Endodermal cell (in vitro differentiated cells): Measurements from ENCODE around the gene CFL1. TPM values are rescaled to one million over a fixed set of nuclear protein-coding genes. Genes with fewer than 3 reads are reported as not detected.

Experiments used
- DNase-seq: peaks from one replicate; pipeline ENCODE4 v3.0.0-alpha.2; 2017
- H3K27ac ChIP-seq: 2 replicates; pipeline ENCODE4 v1.5.1; 2013; ENCODE audit warnings: mild to moderate bottlenecking, low read depth, low read length, moderate library complexity
- H3K27me3 ChIP-seq: 2 replicates; pipeline ENCODE4 v1.6.1; 2013; ENCODE audit warnings: mild to moderate bottlenecking, low read length, moderate library complexity; ENCODE audit not compliant: insufficient read depth, control insufficient read depth, poor library complexity, severe bottlenecking
- H3K36me3 ChIP-seq: 2 replicates; pipeline ENCODE4 v1.7.0; 2013; ENCODE audit warnings: mild to moderate bottlenecking, low read length, moderate library complexity; ENCODE audit not compliant: control insufficient read depth, insufficient read depth
- H3K4me1 ChIP-seq: one replicate; pipeline ENCODE4 v1.7.0; 2013; ENCODE audit warnings: low read length; ENCODE audit not compliant: control insufficient read depth, insufficient read depth
- H3K4me3 ChIP-seq: 2 replicates; pipeline ENCODE4 v1.5.1; 2013; ENCODE audit warnings: mild to moderate bottlenecking, low read length, moderate library complexity
- H3K9ac ChIP-seq: 2 replicates; pipeline ENCODE4 v1.6.1; 2013; ENCODE audit warnings: mild to moderate bottlenecking, low read length, moderate library complexity; ENCODE audit not compliant: poor library complexity, severe bottlenecking; ENCODE audit errors: extremely low read depth
- H3K9me3 ChIP-seq: 2 replicates; pipeline ENCODE4 v1.6.1; 2013; ENCODE audit warnings: mild to moderate bottlenecking, low read length, moderate library complexity; ENCODE audit not compliant: control insufficient read depth
- H3K27ac Mint-ChIP-seq: 2 replicates; pipeline ENCODE4 v1.8.0; 2020; ENCODE audit warnings: mixed read lengths
- H3K27me3 Mint-ChIP-seq: 2 replicates; pipeline ENCODE4 v1.8.0; 2021; ENCODE audit warnings: mild to moderate bottlenecking, mixed read lengths; ENCODE audit not compliant: insufficient read depth
- H3K36me3 Mint-ChIP-seq: 2 replicates; pipeline ENCODE4 v1.8.0; 2020; ENCODE audit warnings: low read depth, mixed read lengths
- H3K4me1 Mint-ChIP-seq: 2 replicates; pipeline ENCODE4 v1.8.0; 2020; ENCODE audit warnings: mixed read lengths
- H3K4me3 Mint-ChIP-seq: 2 replicates; pipeline ENCODE4 v1.8.0; 2020; ENCODE audit warnings: mild to moderate bottlenecking, moderate library complexity, mixed read lengths
- H3K9me3 Mint-ChIP-seq: 2 replicates; pipeline ENCODE4 v1.8.0; 2020; ENCODE audit warnings: mild to moderate bottlenecking, mixed read lengths
- WGBS, 2 experiments: methylation state at CpG; one replicate each; pipeline versions ENCODE4 v1.1.5 to v1.1.7; 2013; ENCODE audit warnings: missing lambda C conversion rate in 2 of 2, mixed read lengths in 1 of 2; ENCODE audit not compliant: insufficient coverage in 1 of 2, insufficient read length in 1 of 2; 5-methylcytosine and 5-hydroxymethylcytosine counted together
- total RNA-seq, 2 donors: library from RNA; stranded (reverse); fragmentation: NEBNext Ultra II Directional in 1 of 2; extraction: Animal tissue kit (Norgen Biotek cat#: 25700) in 1 of 2; gene quantifications; 2 replicates in 1 of 2; 3 replicates in 1 of 2; pipeline ENCODE4 v1.2.1, GENCODE V29; 2021
- TF ChIP-seq, protein P1 (sequence below): fragments of 200-600 bp; sonication (generic); conservative IDR thresholded peaks from 2 replicates; pipeline ENCODE4 v1.5.0; 2021; ENCODE audit warnings: antibody characterized with exemption, mild to moderate bottlenecking

CFL1 gene
- total RNA-seq, 2 donors from 2014 or later, result 1,218 to 1,284 TPM

DNA sequence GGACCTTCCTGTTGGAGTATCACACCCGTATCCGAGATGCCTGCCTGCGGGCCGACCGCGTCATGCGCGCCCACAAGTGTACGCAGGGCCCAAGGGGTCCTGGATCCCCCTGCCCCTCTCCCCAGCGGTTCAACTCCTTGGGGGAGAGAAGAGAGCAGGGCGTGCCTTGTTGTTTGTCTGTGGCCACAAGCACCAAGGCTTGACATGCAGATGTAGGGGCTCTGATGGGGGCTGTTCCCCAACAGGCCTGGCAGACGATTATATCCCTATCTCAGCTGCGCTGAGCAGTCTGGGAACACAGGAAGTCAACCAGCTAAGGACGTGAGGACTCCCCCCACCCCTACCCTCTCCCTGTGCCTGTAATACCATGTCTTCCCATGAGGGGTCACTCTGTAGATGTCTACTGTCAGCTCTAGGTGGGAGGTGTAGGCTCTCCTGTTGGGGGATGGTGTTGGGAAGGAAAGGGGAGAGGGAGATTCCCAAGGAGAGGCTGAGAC lies 6.8 kb downstream of the CFL1 start:
- Mint-ChIP-seq H3K36me3 (peaks cover 48% of the 10 kb centered on the region), H3K9me3 (no peaks in the 10 kb centered on the region), H3K27ac (no peak overlapping the region), H3K27me3 (peaks cover 12% of the 10 kb centered on the region), H3K4me3 (no peak overlapping the region), H3K4me1 (peaks cover 1% of the 10 kb centered on the region)
- Histone ChIP-seq H3K27ac (no peak overlapping the region), H3K27me3 (no peaks in the 10 kb centered on the region), H3K9me3 (peaks cover 7% of the 10 kb centered on the region), H3K4me3 (no peak overlapping the region), H3K36me3 (peaks cover 52% of the 10 kb centered on the region), H3K4me1 (no peaks in the 10 kb centered on the region), H3K9ac (no peak overlapping the region)
- TF ChIP-seq, protein P1, sequence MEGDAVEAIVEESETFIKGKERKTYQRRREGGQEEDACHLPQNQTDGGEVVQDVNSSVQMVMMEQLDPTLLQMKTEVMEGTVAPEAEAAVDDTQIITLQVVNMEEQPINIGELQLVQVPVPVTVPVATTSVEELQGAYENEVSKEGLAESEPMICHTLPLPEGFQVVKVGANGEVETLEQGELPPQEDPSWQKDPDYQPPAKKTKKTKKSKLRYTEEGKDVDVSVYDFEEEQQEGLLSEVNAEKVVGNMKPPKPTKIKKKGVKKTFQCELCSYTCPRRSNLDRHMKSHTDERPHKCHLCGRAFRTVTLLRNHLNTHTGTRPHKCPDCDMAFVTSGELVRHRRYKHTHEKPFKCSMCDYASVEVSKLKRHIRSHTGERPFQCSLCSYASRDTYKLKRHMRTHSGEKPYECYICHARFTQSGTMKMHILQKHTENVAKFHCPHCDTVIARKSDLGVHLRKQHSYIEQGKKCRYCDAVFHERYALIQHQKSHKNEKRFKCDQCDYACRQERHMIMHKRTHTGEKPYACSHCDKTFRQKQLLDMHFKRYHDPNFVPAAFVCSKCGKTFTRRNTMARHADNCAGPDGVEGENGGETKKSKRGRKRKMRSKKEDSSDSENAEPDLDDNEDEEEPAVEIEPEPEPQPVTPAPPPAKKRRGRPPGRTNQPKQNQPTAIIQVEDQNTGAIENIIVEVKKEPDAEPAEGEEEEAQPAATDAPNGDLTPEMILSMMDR, result peak; percentile 83
- 95 to 97% methylated on average over 10 to 14 of the region's 14 CpGs for WGBS, 2 experiments
- DNase-seq, result peak; percentile 94

DNA sequence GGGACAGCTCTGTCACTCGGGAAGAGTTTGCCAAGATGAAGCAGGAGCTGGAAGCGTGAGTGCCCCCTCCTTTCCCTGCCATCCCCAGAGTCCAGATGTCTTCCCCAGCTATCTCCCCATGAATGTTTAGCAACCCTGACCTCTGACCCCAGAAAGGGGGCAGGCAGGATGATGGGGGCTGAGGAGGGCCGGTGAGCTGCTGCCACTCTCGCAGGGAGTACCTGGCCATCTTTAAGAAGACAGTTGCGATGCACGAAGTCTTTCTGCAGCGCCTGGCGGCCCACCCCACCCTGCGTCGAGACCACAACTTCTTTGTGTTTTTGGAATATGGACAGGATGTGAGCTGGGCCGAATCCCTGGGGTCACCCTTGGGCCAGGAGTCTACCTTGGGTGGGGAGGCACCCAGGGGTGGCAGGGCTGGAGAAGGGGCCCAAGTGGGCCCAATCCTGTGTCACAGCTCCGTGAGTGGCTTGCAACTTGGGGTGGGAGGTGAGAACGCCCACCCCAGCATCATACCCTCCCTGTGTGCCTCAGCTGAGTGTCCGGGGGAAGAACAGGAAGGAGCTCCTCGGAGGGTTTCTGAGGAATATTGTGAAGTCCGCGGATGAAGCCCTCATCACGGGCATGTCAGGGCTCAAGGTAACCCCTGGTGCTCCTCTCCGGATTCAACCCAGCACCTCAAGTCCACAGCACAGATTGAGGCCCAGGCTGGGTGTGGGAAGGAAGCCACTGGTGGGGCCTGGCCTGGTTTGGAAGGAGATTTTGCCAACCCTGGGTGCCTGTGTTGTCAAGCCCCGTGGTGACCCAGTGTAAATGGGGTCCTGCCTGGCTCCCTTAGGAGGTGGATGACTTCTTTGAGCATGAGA lies 7.5 kb downstream of the CFL1 start:
- DNase-seq, result no peak
- H3K27ac Mint-ChIP-seq, result no peak overlapping the region

DNA sequence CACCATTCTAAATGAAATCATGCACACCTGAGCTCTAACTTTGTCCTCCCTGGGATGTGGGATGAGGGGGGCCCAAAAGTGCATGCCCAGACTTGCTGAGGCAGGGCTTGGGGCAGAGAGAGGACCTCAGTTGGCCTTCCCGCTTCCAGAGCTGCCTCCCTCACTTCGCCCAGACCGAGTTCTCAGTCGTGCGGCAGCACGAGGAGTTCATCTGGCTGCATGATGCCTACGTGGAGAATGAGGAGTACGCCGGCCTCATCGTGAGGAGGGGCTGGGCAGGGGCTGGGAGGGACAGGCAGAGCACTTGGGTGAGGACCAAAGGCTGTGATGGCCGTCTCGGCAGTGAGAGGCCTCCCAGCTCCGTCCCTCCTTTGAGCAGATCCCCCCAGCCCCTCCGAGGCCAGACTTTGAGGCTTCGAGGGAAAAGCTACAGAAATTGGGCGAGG lies 8.2 kb downstream of the CFL1 start:
- H3K27ac Mint-ChIP-seq, result no peak overlapping the region
- Histone ChIP-seq H3K36me3 (peaks cover 39% of the 10 kb centered on the region), H3K27me3 (no peaks in the 10 kb centered on the region), H3K9me3 (peaks cover 7% of the 10 kb centered on the region), H3K9ac (no peak overlapping the region), H3K27ac (no peak overlapping the region), H3K4me1 (no peaks in the 10 kb centered on the region), H3K4me3 (no peak overlapping the region)
- no peaks in the 10 kb centered on the region for H3K4me1 Mint-ChIP-seq
- H3K4me3 Mint-ChIP-seq, result no peak overlapping the region
- H3K9me3 Mint-ChIP-seq, result no peaks in the 10 kb centered on the region
- TF ChIP-seq, protein P1, result no peak
- peaks cover 12% of the 10 kb centered on the region for H3K27me3 Mint-ChIP-seq
- 75 to 87% methylated on average over 7 to 16 of the region's 16 CpGs for WGBS, 2 experiments
- H3K36me3 Mint-ChIP-seq, result peaks cover 37% of the 10 kb centered on the region
- DNase-seq, result no peak

More for the DNA sequence above, 7.5 kb downstream of the CFL1 start:
- TF ChIP-seq, protein P1, result no peak
- H3K9me3 ChIP-seq, result peaks cover 7% of the 10 kb centered on the region
- no peaks in the 10 kb centered on the region for H3K4me1 Mint-ChIP-seq
- no peak overlapping the region for H3K4me3 Mint-ChIP-seq
- 91 to 93% methylated on average over 17 to 20 of the region's 20 CpGs for WGBS, 2 experiments
- no peak overlapping the region for H3K27ac ChIP-seq
- no peaks in the 10 kb centered on the region for H3K4me1 ChIP-seq
- no peak overlapping the region for H3K9ac ChIP-seq
- H3K36me3 Mint-ChIP-seq, result peaks cover 41% of the 10 kb centered on the region
- no peaks in the 10 kb centered on the region for H3K27me3 ChIP-seq
- H3K27me3 Mint-ChIP-seq, result peaks cover 12% of the 10 kb centered on the region
- no peaks in the 10 kb centered on the region for H3K9me3 Mint-ChIP-seq
- H3K36me3 ChIP-seq, result peaks cover 46% of the 10 kb centered on the region
- no peak overlapping the region for H3K4me3 ChIP-seq
